HepG2 (cell line): ENCODE data around the gene ZNF320. TPM values are rescaled to one million over a fixed set of nuclear protein-coding genes. Genes with fewer than 3 reads are reported as not detected.

Experiments
- CBX2 ChIP-seq, 2 experiments: fragments of 200-600 bp in 1 of 2; sonication (generic); formaldehyde crosslinking in 1 of 2; IDR thresholded peaks; 2 replicates each; pipeline versions ENCODE4 v1.7.0 to v1.8.1; 2018 to 2022; ENCODE audit warnings: low read depth in 2 of 2, low read length in 1 of 2, mild to moderate bottlenecking in 1 of 2, missing genetic modification reagents in 1 of 2
- GATAD1 ChIP-seq: IDR thresholded peaks from 2 replicates; pipeline ENCODE4 v1.6.1; 2016; ENCODE audit warnings: missing genetic modification reagents, missing compliant biosample characterization
- GFI1 ChIP-seq: sonication (generic); formaldehyde crosslinking; IDR thresholded peaks from 2 replicates; pipeline ENCODE4 v1.5.0; 2020; ENCODE audit warnings: missing genetic modification reagents, mild to moderate bottlenecking, borderline replicate concordance
- KDM1A ChIP-seq: IDR thresholded peaks from 2 replicates; pipeline ENCODE4 v1.6.1; 2016; ENCODE audit warnings: missing compliant biosample characterization
- KDM6A ChIP-seq: IDR thresholded peaks from 2 replicates; pipeline ENCODE4 v1.6.1; 2016; ENCODE audit warnings: low read depth
- NCOR1 ChIP-seq: fragments of 200-600 bp; sonication (generic); IDR thresholded peaks from 2 replicates; pipeline ENCODE4 v1.7.0; 2017; ENCODE audit warnings: antibody characterized with exemption, low read length, borderline replicate concordance
- NRL ChIP-seq: sonication (generic); formaldehyde crosslinking; IDR thresholded peaks from 2 replicates; pipeline ENCODE4 v1.5.0; 2020; ENCODE audit warnings: missing genetic modification reagents, mild to moderate bottlenecking, moderate library complexity, borderline replicate concordance
- SIN3B ChIP-seq: fragments of 150-350 bp; IDR thresholded peaks from 2 replicates; pipeline ENCODE4 v1.6.1; 2014; ENCODE audit warnings: low read length
- SKI ChIP-seq: fragments of 450-650 bp; IDR thresholded peaks from one replicate; pipeline ENCODE4 v1.6.1; 2018; ENCODE audit warnings: mild to moderate bottlenecking; ENCODE audit not compliant: partially characterized antibody
- SMYD3 ChIP-seq: sonication (generic); formaldehyde crosslinking; IDR thresholded peaks from 2 replicates; pipeline ENCODE4 v1.8.1; 2023; ENCODE audit warnings: mild to moderate bottlenecking, missing genetic modification reagents
- SOX13 ChIP-seq, 3 experiments: fragments of 450-650 bp in 1 of 3; sonication (generic) in 1 of 3; formaldehyde crosslinking in 1 of 3; IDR thresholded peaks in 2 of 3; conservative IDR thresholded peaks in 1 of 3; 2 replicates each; pipeline versions ENCODE4 v1.5.0 to v1.6.1; 2016 to 2020; ENCODE audit warnings: antibody characterized with exemption in 1 of 3, mild to moderate bottlenecking in 1 of 3, missing compliant biosample characterization in 1 of 3, missing genetic modification reagents in 1 of 3, moderate library complexity in 1 of 3
- SRY ChIP-seq: sonication (generic); formaldehyde crosslinking; IDR thresholded peaks from 2 replicates; pipeline ENCODE4 v1.8.0; 2022; ENCODE audit warnings: mild to moderate bottlenecking, missing genetic modification reagents
- ZBTB7A ChIP-seq: sonication (generic); formaldehyde crosslinking; IDR thresholded peaks from 2 replicates; pipeline ENCODE4 v1.8.0; 2022; ENCODE audit warnings: mild to moderate bottlenecking, missing genetic modification reagents
- ZNF44 ChIP-seq: sonication (generic); formaldehyde crosslinking; IDR thresholded peaks from 2 replicates; pipeline ENCODE4 v1.5.1; 2020; ENCODE audit warnings: mild to moderate bottlenecking, missing genetic modification reagents
- ZNF878 ChIP-seq: sonication (generic); formaldehyde crosslinking; IDR thresholded peaks from 2 replicates; pipeline ENCODE4 v1.8.1; 2023; ENCODE audit warnings: mild to moderate bottlenecking, missing genetic modification reagents, moderate library complexity
- polyA plus RNA-seq, 8 experiments: library from polyadenylated mRNA; depleted of rRNA in 3 of 8; stranded (reverse) in 7 of 8; unstranded in 1 of 8; fragments of >200 nt; fragmentation: Illumina TruSeq in 4 of 8; extraction: Trizol in 4 of 8; gene quantifications; 2 replicates each; pipeline versions ENCODE4 v1.2.1 to v1.2.3, GENCODE V29; 2011 to 2016; ENCODE audit warnings: low read depth in 4 of 8, missing spikeins in 1 of 8, mixed read lengths in 1 of 8; ENCODE audit not compliant: insufficient read depth in 1 of 8
- total RNA-seq, 5 experiments: library from RNA; depleted of rRNA; stranded (reverse); fragments of >200 nt; fragmentation: Illumina TruSeq; extraction: Trizol; gene quantifications; 2 replicates each; pipeline ENCODE4 v1.2.3, GENCODE V29; 2016; ENCODE audit warnings: low read depth in 1 of 5
- TF ChIP-seq, protein P1 (sequence below): sonication (generic); formaldehyde crosslinking; IDR thresholded peaks from 2 replicates; pipeline ENCODE4 v1.4.0; 2020; ENCODE audit warnings: missing genetic modification reagents
- TF ChIP-seq, protein P2 (sequence below): sonication (generic); formaldehyde crosslinking; IDR thresholded peaks from 2 replicates; pipeline ENCODE4 v1.4.0; 2020; ENCODE audit warnings: missing genetic modification reagents, borderline replicate concordance
- TF ChIP-seq, protein P3 (sequence below): sonication (generic); formaldehyde crosslinking; IDR thresholded peaks from 2 replicates; pipeline ENCODE4 v1.5.0; 2020; ENCODE audit warnings: mild to moderate bottlenecking, low read depth, missing genetic modification reagents, borderline replicate concordance
- TF ChIP-seq, protein P4 (sequence below): sonication (generic); formaldehyde crosslinking; IDR thresholded peaks from 2 replicates; pipeline ENCODE4 v1.8.0; 2022; ENCODE audit warnings: mild to moderate bottlenecking, missing genetic modification reagents; ENCODE audit not compliant: insufficient replicate concordance

Gene ZNF320
- total and polyA plus RNA-seq, 2 of the 13 experiments (the other 11 are each of a cell fraction or from before 2014, with no cell fraction given) = 0.49 TPM; not detected in 1

DNA sequence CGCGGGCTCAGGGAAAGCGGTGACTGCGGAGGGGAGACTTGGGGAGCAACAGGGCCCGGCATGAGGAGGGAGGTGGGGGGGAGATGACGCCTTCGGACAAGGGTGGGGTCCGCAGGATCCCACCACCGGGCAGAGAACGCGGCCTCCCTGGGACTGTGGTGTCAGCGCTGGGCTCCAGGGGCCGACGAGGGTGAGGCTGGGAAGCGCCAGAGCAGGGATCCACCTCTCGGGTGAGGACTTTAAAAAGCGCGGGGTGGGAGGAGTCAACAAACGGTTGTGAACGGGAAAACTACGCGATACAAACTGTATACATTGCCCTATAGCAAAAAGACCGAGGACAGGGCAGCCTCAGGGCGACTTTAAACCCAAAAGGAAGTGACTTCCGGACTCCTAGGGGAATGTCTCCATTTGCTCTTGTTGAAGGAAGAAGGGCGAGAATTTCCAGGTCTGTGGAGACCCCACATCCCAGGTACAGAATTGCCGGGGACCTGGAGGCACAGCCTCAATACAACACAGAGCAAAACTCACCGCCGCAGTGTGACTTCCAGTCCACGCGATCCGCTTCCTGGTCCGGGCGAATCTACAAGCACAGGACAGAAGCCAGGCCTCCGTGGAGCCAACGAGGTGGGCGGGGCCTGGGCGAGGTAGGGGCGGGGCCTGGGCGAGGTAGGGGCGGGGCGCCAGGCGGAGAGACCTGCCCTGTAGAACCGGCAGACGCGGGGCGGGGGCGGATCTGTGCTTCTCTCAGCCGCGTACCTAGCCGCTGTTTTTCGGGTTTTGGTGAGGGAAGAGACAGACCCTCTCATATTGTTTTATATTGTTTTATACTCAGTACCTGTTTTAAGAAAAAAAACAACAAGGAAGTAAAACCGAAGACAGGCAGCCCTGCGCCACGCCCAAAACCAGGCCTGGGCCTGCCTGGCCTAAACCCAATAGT is 25.7 kb upstream of the ZNF320 start, which contains the start of gene ZNF888 (continued):
- TF ChIP-seq, protein P1, sequence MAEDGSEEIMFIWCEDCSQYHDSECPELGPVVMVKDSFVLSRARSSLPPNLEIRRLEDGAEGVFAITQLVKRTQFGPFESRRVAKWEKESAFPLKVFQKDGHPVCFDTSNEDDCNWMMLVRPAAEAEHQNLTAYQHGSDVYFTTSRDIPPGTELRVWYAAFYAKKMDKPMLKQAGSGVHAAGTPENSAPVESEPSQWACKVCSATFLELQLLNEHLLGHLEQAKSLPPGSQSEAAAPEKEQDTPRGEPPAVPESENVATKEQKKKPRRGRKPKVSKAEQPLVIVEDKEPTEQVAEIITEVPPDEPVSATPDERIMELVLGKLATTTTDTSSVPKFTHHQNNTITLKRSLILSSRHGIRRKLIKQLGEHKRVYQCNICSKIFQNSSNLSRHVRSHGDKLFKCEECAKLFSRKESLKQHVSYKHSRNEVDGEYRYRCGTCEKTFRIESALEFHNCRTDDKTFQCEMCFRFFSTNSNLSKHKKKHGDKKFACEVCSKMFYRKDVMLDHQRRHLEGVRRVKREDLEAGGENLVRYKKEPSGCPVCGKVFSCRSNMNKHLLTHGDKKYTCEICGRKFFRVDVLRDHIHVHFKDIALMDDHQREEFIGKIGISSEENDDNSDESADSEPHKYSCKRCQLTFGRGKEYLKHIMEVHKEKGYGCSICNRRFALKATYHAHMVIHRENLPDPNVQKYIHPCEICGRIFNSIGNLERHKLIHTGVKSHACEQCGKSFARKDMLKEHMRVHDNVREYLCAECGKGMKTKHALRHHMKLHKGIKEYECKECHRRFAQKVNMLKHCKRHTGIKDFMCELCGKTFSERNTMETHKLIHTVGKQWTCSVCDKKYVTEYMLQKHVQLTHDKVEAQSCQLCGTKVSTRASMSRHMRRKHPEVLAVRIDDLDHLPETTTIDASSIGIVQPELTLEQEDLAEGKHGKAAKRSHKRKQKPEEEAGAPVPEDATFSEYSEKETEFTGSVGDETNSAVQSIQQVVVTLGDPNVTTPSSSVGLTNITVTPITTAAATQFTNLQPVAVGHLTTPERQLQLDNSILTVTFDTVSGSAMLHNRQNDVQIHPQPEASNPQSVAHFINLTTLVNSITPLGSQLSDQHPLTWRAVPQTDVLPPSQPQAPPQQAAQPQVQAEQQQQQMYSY = peak; percentile 89
- TF ChIP-seq CBX2 (IDR thresholded peaks at IDR 0.05; ENCODE audit: low read depth, low read length) = no peak
- TF ChIP-seq CBX2 (CRISPR knock-in tag; IDR thresholded peaks at IDR 0.05; ENCODE audit: low read depth) = no peak
- peak; percentile 77 for TF ChIP-seq ZNF878
- no peak for TF ChIP-seq NRL (CRISPR knock-in tag)
- TF ChIP-seq GFI1 (CRISPR knock-in tag) = no peak
- TF ChIP-seq, protein P2, sequence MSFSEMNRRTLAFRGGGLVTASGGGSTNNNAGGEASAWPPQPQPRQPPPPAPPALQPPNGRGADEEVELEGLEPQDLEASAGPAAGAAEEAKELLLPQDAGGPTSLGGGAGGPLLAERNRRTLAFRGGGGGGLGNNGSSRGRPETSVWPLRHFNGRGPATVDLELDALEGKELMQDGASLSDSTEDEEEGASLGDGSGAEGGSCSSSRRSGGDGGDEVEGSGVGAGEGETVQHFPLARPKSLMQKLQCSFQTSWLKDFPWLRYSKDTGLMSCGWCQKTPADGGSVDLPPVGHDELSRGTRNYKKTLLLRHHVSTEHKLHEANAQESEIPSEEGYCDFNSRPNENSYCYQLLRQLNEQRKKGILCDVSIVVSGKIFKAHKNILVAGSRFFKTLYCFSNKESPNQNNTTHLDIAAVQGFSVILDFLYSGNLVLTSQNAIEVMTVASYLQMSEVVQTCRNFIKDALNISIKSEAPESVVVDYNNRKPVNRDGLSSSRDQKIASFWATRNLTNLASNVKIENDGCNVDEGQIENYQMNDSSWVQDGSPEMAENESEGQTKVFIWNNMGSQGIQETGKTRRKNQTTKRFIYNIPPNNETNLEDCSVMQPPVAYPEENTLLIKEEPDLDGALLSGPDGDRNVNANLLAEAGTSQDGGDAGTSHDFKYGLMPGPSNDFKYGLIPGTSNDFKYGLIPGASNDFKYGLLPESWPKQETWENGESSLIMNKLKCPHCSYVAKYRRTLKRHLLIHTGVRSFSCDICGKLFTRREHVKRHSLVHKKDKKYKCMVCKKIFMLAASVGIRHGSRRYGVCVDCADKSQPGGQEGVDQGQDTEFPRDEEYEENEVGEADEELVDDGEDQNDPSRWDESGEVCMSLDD (CRISPR knock-in tag) = no peak; the same call in 1 of the 2 replicates
- TF ChIP-seq SIN3B = peak; percentile 91
- TF ChIP-seq SKI = no peak
- no peak for TF ChIP-seq NCOR1
- no peak for TF ChIP-seq SRY (CRISPR knock-in tag)
- TF ChIP-seq ZBTB7A (CRISPR knock-in tag) = no peak
- TF ChIP-seq, protein P3, sequence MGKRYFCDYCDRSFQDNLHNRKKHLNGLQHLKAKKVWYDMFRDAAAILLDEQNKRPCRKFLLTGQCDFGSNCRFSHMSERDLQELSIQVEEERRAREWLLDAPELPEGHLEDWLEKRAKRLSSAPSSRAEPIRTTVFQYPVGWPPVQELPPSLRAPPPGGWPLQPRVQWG (CRISPR knock-in tag) = no peak
- no peak for TF ChIP-seq SOX13 (IDR thresholded peaks at IDR 0.05)
- TF ChIP-seq SOX13 (CRISPR knock-in tag; conservative IDR thresholded peaks at IDR 0.05 in 1 of 2, IDR thresholded peaks at IDR 0.05 in 1 of 2) = no peak
- TF ChIP-seq SMYD3 (CRISPR knock-in tag) = no peak
- TF ChIP-seq ZNF44 = no peak
- TF ChIP-seq KDM1A (CRISPR knock-in tag) = no peak
- no peak for TF ChIP-seq GATAD1 (CRISPR knock-in tag)
- TF ChIP-seq, protein P4, sequence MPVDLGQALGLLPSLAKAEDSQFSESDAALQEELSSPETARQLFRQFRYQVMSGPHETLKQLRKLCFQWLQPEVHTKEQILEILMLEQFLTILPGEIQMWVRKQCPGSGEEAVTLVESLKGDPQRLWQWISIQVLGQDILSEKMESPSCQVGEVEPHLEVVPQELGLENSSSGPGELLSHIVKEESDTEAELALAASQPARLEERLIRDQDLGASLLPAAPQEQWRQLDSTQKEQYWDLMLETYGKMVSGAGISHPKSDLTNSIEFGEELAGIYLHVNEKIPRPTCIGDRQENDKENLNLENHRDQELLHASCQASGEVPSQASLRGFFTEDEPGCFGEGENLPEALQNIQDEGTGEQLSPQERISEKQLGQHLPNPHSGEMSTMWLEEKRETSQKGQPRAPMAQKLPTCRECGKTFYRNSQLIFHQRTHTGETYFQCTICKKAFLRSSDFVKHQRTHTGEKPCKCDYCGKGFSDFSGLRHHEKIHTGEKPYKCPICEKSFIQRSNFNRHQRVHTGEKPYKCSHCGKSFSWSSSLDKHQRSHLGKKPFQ (CRISPR knock-in tag) = no peak
- TF ChIP-seq KDM6A (CRISPR knock-in tag) = no peak
